Fibroblast of skin of left quadriceps (primary cell): ENCODE results near the gene MAGEB6B.
"Not testable (repeated sequence)": the region's sequence is repeated elsewhere in the genome, so short reads cannot be mapped to it uniquely, and the experiment has no call there.

Experiments
- DNase-seq, 2 experiments: peaks; one replicate each; pipeline ENCODE4 v3.0.0-alpha.2; 2013; ENCODE audit warnings: low read depth in 2 of 2

Gene MAGEB6B, protein sequence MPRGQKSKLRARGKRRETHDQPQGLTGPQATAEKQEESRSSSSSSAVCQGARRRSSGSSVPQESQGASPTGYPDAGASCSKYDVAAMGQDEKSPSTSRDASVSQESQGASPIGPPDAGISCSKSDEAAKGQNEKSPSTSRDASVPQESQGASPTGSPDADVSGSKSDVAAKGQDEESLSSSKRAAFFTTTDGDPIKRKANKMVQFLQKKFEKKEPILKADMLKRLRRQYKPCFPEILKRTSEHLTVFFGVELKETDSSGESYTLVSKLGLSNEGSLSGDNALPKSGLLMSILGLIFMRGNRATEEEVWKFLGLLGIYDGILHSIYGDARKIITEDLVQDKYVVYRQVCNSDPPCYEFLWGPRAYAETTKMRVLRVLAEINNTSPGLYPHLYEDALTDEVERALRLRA

GRCh38 chrX:26160301-26160700, at the start of gene MAGEB6B:
Gene MAGEB6B (plus strand): TSS chrX:26160601. CDS start chrX:26160601, 0 bp downstream.
- DNase-seq: no peak

- DNase-seq: no peak
Observed at GRCh38 chrX:26138274-26138673, 22.1 kb upstream of the MAGEB6B start, which contains the start of gene MAGEB18. Gene MAGEB18 (plus strand): TSS chrX:26138343. CDS start chrX:26138986, 643 bp downstream.

DNA sequence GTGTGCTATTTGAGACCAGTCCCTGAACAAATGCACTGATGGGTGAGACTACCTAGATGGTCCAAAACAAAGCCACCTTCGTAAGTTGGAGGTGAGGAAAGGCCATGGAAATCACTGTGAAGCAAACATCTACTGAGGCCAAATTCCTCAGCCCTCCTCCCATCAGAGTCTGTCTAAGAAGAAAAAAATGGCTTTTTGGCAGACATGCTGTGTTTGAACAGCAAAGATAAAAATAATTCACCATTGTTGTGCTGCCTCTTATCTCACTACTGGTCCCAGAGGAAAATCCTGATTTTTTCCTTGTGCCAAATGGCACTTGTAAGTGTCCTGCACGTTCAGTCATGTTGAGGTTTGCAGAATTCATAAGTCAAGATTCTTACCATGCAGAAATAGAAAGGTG, 14.4 kb upstream of the MAGEB6B start:
- DNase-seq: no peak

DNA sequence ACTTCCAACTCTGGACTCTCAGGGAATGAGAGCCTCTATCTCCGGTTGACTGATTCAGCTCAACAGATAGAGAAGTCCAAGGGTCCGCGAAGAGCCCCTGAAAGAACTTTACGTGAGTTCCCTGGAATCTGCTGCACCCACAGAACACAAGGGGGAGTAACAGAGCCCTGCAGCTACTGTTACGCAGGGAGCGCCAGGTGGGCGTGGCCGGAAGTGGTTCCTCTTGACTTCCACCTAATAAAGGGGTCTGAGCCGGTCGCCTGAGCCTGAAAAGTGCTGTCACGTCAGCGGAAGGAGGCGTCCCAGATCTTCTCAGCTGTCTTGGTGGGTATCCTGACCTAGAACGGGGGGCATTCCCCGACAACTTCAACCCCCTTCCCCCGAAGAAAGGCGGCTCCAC, 31.8 kb downstream of the MAGEB6B start, which contains the start of gene MAGEB6:
Gene MAGEB6 (plus strand): TSS at position 237 of the 400 bp plus-strand sequence. CDS start 1,407 bp downstream, outside the sequence.
- DNase-seq: no peak

DNA sequence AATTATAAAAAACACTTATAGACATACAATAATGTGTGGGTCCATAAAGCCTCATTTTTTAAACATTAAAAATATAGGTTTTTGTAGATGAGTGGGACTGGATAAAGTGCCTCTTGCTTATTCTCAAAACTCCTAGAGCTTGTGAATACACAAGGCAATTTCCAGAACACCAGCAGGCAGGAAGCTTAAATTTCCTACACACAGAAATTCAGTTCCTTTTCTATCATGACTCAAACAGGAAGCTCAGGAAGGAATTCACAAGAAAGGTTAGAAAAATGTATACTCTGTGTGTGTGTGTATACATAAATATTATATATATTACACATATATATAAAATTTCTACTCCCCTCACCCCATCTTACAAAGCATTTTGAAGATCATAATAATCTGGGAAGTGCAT, 43.2 kb downstream of the MAGEB6B start:
- no peak for DNase-seq

DNA sequence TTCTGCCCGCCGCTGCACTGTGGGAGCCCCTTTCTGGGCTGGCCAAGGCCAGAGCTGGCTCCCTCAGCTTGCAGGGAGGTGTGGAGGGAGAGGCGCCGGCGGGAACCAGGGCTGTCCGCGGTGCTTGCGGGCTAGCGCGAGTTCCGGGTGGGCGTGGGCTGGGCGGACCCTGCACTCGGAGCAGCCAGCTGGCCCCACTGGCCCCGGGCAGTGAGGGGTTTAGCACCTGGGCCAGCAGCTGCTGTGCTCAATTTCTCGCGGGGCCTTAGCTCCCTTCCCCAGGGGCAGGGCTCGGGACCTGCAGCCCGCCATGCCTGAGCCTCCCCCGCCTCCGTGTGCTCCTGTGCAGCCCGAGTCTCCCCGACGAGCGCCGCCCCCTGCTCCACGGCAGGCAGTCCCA, 44.3 kb downstream of the MAGEB6B start:
- DNase-seq: not testable (repeated sequence)

DNA sequence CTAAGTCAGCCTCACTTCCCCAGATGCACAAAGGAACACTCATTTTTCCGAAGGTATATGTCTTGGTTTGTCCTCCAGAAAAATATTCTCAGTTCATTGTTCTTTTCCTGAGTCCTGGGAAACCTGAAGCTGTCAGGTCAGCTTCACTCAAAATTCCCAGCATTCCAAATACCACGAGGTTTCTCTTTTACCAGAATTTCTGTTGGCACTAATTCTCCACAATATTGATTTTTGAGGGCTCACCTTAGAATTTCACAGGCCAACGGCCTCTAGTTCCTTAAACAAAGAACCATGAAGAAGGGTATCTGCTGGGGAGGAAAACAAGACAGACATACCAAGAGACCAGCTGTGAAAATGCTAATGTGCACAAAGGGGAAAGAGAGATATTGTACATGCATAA, 47.6 kb downstream of the MAGEB6B start:
- DNase-seq: no peak
